NOMO-1 (cell line): ENCODE data around the gene SERPINB8.

ENCODE experiments used
- DNase-seq, 2 experiments: peaks; one replicate each; lab custom pipeline; 2025; ENCODE audit not compliant: unreplicated experiment in 2 of 2; lab: John Stamatoyannopoulos, UW

The SERPINB8 gene

GRCh38 chr18:63964908-63965307 lies 5.0 kb upstream of the SERPINB8 start:
- DNase-seq, result no peak

- no peak for DNase-seq
Observed at GRCh38 chr18:63965716-63966330, 4.1 kb upstream of the SERPINB8 start.

DNA sequence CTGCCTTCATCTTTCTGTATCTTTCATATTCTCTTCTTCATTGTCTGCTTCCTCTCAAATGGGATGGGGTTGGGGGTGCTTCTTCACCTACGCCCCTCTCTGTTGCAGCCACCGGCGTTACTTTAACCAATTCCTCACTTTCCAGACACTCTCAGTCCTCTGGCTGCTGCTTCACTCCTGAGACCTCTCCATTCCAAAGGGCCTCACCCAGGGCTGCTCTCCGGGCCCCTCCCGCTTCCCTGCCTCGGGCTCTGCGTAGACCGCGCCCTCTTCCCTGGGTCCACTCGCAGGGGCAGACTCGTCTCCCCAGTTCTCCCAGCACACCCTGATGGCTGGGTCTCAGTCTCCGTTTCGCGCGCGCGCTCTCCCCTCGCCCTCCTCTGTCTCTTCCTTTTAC lies 926 bp downstream of the SERPINB8 start:
- DNase-seq, result no peak

- DNase-seq, result no peak
Observed at GRCh38 chr18:63971320-63972001, 1.6 kb downstream of the SERPINB8 start.

DNA sequence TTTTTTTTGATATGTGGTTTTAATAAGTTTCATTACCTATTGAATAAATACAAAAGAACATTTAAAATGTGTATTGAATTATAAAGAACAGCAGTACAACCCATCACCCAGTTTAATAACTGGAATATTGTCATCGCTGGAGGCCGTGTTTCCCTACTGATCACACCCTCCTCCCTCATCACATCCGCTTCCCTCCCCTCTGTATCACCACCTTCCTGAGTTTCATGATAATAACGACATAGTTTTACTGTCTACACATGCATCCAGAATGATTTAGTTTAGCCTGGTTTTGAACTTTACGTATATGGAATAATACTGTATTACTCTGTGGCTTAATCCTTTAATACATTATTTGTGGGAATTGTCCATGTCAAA lies 2.1 kb downstream of the SERPINB8 start:
- no peak for DNase-seq

DNA sequence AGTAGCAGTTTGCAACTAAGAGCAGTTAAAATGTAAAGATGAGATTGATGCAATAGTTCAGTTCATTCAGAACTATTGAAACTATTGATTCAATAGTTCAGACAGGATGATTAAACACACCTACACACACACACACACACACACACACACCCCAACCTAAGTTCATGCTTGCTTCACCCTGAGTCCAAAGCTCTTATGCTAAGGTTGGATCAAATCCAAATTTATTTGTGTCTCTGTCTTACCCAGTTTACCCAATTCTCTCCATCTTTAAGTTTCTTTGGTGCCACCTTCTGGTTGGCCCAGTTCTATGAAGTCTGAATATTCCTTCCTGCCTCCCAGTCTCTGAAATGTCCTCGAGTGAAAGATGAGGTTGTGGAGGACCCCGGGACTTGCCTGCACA lies 5.1 kb downstream of the SERPINB8 start:
- DNase-seq, result peak; percentile 38 to 70

- DNase-seq, result peak; percentile 69 to 86
Observed at GRCh38 chr18:63975628-63976027, 5.7 kb downstream of the SERPINB8 start.

GRCh38 chr18:63977040-63977439 lies 7.2 kb downstream of the SERPINB8 start:
- DNase-seq, result no peak

DNA sequence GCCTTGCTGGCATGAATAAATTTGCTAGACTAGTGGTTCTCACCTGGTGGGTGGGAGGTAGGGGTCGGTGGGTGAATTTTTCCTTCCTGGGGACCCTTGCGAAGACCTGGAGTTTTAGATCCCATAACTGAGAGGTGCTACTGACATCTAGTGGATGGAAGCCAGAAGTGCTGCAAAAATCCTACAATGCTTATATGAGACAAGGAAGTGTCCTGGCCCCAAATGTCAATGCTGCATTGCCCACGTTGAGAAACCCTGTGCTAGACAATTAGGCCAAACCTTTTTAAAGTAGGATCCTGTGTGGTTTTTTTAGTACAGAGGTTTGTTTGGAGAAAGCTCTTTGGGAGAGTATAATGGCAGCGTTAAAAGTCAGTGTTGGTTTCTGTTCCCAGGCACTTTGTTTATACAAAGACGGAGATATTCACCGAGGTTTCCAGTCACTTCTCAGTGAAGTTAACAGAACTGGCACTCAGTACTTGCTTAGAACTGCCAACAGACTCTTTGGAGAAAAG lies 9.6 kb downstream of the SERPINB8 start:
- DNase-seq, result peak; percentile 60 to 73

DNA sequence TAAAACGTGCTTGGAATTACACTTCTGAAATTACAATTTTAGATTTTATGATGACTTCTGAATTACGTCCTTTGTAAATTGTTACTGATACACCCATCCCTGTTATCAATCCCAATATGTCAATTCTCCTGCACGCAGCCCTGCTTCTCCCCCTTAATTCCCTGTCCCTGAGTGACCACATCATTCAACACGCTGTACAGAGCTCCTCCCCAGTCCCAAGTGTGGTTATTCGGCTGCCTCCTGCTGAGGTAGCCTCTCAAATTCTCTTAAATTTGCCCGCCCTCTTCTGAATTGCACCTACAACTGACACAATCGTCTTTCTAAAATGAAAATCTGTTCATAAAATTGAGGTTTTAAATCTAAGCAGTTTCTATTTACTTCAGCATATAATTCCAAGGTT lies 10.1 kb downstream of the SERPINB8 start:
- DNase-seq, result no peak

DNA sequence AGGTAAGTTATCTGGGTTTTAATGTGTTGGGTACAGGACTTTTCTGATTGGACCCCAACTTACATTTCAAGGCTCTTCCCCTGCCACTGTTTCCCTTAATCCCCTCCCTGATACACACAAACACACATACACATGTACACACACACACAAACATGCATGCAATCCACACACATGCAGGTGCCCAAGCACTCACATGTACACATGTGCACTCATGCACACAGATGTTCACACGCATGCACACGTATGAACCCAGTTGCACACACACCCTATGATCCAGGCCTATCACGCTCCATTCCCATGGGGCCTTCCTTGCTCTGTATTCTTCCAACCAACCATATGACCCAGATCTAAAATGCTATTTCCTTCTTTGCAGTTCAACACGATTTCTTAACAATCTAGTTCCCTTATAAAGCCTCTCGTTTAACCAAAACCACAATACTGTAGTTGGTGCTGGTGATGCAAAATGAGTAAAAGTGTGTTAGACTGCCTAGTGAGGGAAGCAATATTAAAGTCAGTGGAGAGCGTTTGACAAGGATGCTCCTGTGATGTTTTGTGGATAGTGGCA lies 11.1 kb downstream of the SERPINB8 start:
- peak; percentile 79 to 93 for DNase-seq

DNA sequence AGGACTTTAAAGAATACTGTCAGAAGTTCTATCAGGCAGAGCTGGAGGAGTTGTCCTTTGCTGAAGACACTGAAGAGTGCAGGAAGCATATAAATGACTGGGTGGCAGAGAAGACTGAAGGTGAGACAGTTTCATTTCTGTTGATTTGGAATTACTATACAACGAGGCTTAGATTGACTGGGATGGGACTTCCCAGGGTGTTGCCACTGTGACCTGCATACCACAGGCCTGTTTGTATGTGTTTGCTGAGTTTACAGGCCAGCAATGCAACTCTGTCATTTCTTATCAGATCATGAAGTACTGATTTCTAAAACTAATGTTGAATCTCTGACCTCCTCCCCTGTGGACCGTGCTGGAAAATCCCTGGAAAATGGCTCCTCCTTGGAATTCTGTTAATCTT lies 11.8 kb downstream of the SERPINB8 start:
- no peak for DNase-seq

GRCh38 chr18:63982361-63982760 lies 12.5 kb downstream of the SERPINB8 start:
- DNase-seq, result no peak

DNA sequence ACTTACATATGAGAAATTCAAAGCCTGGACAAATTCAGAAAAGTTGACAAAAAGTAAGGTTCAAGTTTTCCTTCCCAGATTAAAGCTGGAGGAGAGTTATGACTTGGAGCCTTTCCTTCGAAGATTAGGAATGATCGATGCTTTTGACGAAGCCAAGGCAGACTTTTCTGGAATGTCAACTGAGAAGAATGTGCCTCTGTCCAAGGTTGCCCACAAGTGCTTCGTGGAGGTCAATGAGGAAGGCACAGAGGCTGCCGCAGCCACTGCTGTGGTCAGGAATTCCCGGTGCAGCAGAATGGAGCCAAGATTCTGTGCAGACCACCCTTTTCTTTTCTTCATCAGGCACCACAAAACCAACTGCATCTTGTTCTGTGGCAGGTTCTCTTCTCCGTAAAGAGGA lies 17.0 kb downstream of the SERPINB8 start:
- DNase-seq, result no peak

- peak; percentile 13 to 23 for DNase-seq
Observed at GRCh38 chr18:63987743-63988142, 17.9 kb downstream of the SERPINB8 start.

DNA sequence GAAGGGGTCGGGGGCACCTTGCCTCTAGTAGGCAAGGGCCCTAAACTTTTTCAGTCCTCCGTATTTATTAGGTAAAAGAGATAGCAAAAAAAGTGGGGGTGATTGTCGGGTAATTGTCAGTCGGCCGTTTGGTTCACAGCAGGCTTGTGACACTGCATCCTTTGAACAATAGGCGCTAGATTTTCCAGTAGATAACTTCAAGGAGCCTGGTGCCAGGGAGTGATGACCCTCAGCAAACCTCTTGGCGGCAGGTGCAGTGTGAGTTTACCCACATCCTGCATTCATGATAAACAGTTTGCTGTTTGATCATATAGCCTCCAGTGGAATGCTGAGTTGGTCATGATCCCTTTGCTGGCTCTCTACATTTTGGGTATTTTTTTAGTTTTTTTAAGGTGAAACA lies 22.9 kb downstream of the SERPINB8 start:
- DNase-seq, result no peak

GRCh38 chr18:63994783-63995399 lies 25.0 kb downstream of the SERPINB8 start:
- DNase-seq, result peak in 1 of 2 experiments; percentile 25

DNA sequence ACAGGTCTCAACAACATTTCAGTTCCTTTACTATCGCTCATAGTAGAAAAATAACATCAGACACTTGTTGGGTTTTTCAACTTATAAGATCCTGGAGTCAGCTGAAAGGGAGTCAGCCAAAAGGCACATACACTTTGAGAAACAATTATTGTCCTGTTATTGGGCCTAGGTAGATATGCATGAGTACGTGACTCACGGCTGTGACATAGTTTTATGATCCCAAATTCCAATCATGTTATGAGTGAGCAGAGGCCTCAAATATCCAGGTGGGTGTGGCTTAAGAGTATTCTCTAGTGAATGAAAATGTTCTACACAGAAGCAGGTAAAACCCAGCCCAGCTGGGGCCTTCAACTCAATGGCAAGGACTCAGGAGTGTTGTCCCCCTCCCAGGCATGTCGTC lies 27.2 kb downstream of the SERPINB8 start:
- no peak for DNase-seq

DNA sequence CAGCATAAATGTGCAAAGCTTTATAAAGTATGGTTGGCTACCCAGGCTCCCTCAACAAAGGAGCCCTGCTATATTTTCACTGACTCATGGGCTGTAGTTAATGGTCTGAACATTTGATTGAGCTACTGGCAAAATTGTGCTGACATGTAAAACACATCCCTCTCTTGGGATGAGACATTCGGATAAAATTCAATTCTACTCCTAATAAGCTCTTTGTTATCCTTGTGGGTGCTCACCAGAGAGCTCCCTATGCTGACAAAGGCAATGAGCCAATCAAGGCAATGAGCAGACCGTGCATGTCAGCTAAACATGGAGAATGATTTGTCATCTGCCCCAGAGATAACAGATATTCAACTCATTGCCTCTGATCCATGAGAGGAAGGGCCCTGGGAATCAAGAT lies 27.7 kb downstream of the SERPINB8 start:
- DNase-seq, result no peak

- DNase-seq, result no peak
Observed at GRCh38 chr18:63999871-64000270, 30.0 kb downstream of the SERPINB8 start.

- no peak for DNase-seq
Observed at GRCh38 chr18:64002581-64002980, 32.7 kb downstream of the SERPINB8 start.

GRCh38 chr18:64009305-64009704 lies 39.4 kb downstream of the SERPINB8 start:
- DNase-seq, result no peak
